Ovary (tissue), 3 donors: ENCODE data around the gene PALD1.

Experiments
- CTCF ChIP-seq, 3 donors: fragments of 450-650 bp in 2 of 3; fragments of 200-600 bp in 1 of 3; IDR thresholded peaks; one replicate each; pipeline versions ENCODE4 v1.5.1 to v1.8.0; 2016 to 2022; ENCODE audit warnings: antibody characterized with exemption in 3 of 3, mild to moderate bottlenecking in 1 of 3
- EP300 ChIP-seq: sonication (generic); formaldehyde crosslinking; IDR thresholded peaks from one replicate; pipeline ENCODE4 v1.6.1; 2017; ENCODE audit warnings: antibody characterized with exemption
- POLR2A ChIP-seq: fragments of 450-650 bp; IDR thresholded peaks from one replicate; pipeline ENCODE4 v1.6.1; 2017; ENCODE audit warnings: antibody characterized with exemption, mild to moderate bottlenecking, moderate library complexity
- donor health status: DM: no; HTN: no; CAD: no.

GRCh38 chr10:70589762-70590654 lies 111.4 kb downstream of the PALD1 start:
- TF ChIP-seq POLR2A (no peak), CTCF (IDR thresholded peaks at IDR 0.05) (no peak), EP300 (no peak)
